Sigmoid colon (tissue), 4 donors: ENCODE measurements around the gene HSDL2.

Experiments
- POLR2AphosphoS5 ChIP-seq, 4 donors: sonication (generic); formaldehyde crosslinking; IDR thresholded peaks; one replicate each; pipeline ENCODE4 v1.6.1; 2017; ENCODE audit warnings: antibody characterized with exemption in 4 of 4
- TF ChIP-seq, protein P1 (sequence below), 4 experiments: fragments of 450-650 bp in 3 of 4; fragments of 200-600 bp in 1 of 4; IDR thresholded peaks; one replicate each; pipeline ENCODE4 v1.5.1; 2016 to 2019; ENCODE audit warnings: antibody characterized with exemption in 4 of 4, mild to moderate bottlenecking in 3 of 4, moderate library complexity in 2 of 4

DNA sequence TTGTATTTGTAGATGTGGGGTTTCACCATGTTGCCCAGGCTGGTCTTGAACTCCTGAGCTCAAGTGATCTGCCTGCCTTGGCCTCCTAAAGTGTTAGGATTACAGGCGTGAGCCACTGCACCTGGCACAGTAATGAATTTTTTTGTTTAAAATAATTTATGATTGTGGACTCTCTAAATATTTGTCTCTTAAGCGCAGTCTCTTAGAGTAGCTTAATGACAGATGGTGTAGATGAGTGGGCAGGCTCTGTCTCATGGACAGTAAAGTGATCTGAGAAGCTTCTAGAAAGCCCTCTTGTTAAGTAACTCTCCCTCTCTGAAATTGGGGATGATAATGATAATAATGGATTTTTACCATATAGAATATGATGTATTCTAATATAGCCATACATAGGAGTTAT is 59.3 kb downstream of the HSDL2 start:
- TF ChIP-seq, protein P1, sequence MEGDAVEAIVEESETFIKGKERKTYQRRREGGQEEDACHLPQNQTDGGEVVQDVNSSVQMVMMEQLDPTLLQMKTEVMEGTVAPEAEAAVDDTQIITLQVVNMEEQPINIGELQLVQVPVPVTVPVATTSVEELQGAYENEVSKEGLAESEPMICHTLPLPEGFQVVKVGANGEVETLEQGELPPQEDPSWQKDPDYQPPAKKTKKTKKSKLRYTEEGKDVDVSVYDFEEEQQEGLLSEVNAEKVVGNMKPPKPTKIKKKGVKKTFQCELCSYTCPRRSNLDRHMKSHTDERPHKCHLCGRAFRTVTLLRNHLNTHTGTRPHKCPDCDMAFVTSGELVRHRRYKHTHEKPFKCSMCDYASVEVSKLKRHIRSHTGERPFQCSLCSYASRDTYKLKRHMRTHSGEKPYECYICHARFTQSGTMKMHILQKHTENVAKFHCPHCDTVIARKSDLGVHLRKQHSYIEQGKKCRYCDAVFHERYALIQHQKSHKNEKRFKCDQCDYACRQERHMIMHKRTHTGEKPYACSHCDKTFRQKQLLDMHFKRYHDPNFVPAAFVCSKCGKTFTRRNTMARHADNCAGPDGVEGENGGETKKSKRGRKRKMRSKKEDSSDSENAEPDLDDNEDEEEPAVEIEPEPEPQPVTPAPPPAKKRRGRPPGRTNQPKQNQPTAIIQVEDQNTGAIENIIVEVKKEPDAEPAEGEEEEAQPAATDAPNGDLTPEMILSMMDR (IDR thresholded peaks at IDR 0.05) = no peak
- TF ChIP-seq POLR2AphosphoS5 (IDR thresholded peaks at IDR 0.05) = no peak
